H1 (cell line): ENCODE data around the gene TLE1. TPM values are rescaled to one million over a fixed set of nuclear protein-coding genes. Genes with fewer than 3 reads are reported as not detected.

ENCODE experiments used
- CTCF ChIA-PET: fragments of 300-600 bp; sonication (Branson Sonifier 250); formaldehyde crosslinking; loops from one replicate; lab custom pipeline; 2021; ENCODE audit not compliant: partially characterized antibody; lab: Charles Lee
- POLR2A ChIA-PET: fragments of 300-600 bp; sonication (Branson Sonifier 250); formaldehyde crosslinking; loops from one replicate; lab custom pipeline; 2021; ENCODE audit warnings: inconsistent platforms; ENCODE audit not compliant: partially characterized antibody; lab: Charles Lee
- DNase-seq, 2 experiments: peaks; one replicate each; pipeline versions ENCODE4 v3.0.0 to v3.0.0-alpha.2; 2010 to 2022; ENCODE audit warnings: low spot score in 2 of 2, low read depth in 1 of 2, mixed read lengths in 1 of 2
- FAIRE-seq: peaks from 2 replicates; lab custom pipeline; 2011; peaks lifted over from hg19 to GRCh38; lab: Jason Lieb, UNC
- H2AFZ ChIP-seq: 2 replicates; pipeline ENCODE4 v1.8.1; 2012; ENCODE audit warnings: low read length, inconsistent platforms
- H2AK5ac ChIP-seq: 2 replicates; pipeline ENCODE4 v1.6.1; 2013; ENCODE audit warnings: low read depth, low read length
- H2BK120ac ChIP-seq: replicated peaks from 2 replicates; pipeline ENCODE3; 2013; ENCODE audit warnings: low read depth, low read length, inconsistent platforms
- H2BK12ac ChIP-seq: 2 replicates; pipeline ENCODE4 v1.6.1; 2013; ENCODE audit warnings: low read depth, low read length
- H2BK15ac ChIP-seq: 2 replicates; pipeline ENCODE4 v1.6.1; 2013; ENCODE audit warnings: low read length
- H2BK20ac ChIP-seq: 2 replicates; pipeline ENCODE4 v1.6.1; 2013; ENCODE audit warnings: low read length
- H2BK5ac ChIP-seq: 2 replicates; pipeline ENCODE4 v1.6.1; 2013; ENCODE audit warnings: low read depth, low read length
- H3K14ac ChIP-seq: 2 replicates; pipeline ENCODE4 v1.6.1; 2013; ENCODE audit warnings: inconsistent platforms; ENCODE audit not compliant: insufficient read length
- H3K18ac ChIP-seq: 2 replicates; pipeline ENCODE4 v1.6.1; 2013; ENCODE audit warnings: low read length; ENCODE audit errors: extremely low read depth
- H3K23ac ChIP-seq: 2 replicates; pipeline ENCODE4 v1.6.1; 2013; ENCODE audit warnings: inconsistent platforms; ENCODE audit not compliant: insufficient read length
- H3K23me2 ChIP-seq: 2 replicates; pipeline ENCODE4 v1.6.1; 2013; ENCODE audit warnings: low read depth, low read length
- H3K27ac ChIP-seq: 2 replicates; pipeline ENCODE4 v1.6.1; 2011; ENCODE audit warnings: low read depth, low read length, inconsistent platforms
- H3K27me3 ChIP-seq, 4 experiments: replicated peaks in 1 of 4; 1 replicate in 1 of 4; 2 replicates in 3 of 4; pipeline versions ENCODE4 v1.6.1 to v1.8.1; 2011 to 2013; ENCODE audit warnings: low read length in 3 of 4, mild to moderate bottlenecking in 3 of 4, inconsistent platforms in 2 of 4, mixed read lengths in 2 of 4, moderate library complexity in 1 of 4; ENCODE audit not compliant: control insufficient read depth in 3 of 4, insufficient read depth in 3 of 4; ENCODE audit errors: extremely low read depth in 1 of 4
- H3K36me3 ChIP-seq, 4 experiments: 2 replicates each; pipeline versions ENCODE4 v1.6.1 to v1.8.1; 2011 to 2013; ENCODE audit warnings: mild to moderate bottlenecking in 4 of 4, low read length in 3 of 4, moderate library complexity in 2 of 4, control low read depth in 1 of 4, inconsistent platforms in 1 of 4; ENCODE audit not compliant: insufficient read depth in 4 of 4, control insufficient read depth in 2 of 4
- H3K4ac ChIP-seq: replicated peaks from 2 replicates; pipeline ENCODE3; 2013; ENCODE audit warnings: low read length, low read depth, mixed read lengths, inconsistent platforms; ENCODE audit not compliant: insufficient read length
- H3K4me1 ChIP-seq, 4 experiments: replicated peaks in 1 of 4; 1 replicate in 1 of 4; 2 replicates in 3 of 4; pipeline versions ENCODE4 v1.6.1 to v1.8.1; 2011 to 2013; ENCODE audit warnings: low read length in 3 of 4, inconsistent platforms in 2 of 4, mixed read lengths in 1 of 4; ENCODE audit not compliant: insufficient read depth in 4 of 4, control insufficient read depth in 3 of 4
- H3K4me2 ChIP-seq, 2 experiments: 2 replicates each; pipeline versions ENCODE4 v1.6.1 to v1.8.1; 2011 to 2013; ENCODE audit warnings: low read depth in 2 of 2, low read length in 2 of 2, control low read depth in 1 of 2, inconsistent platforms in 1 of 2, mild to moderate bottlenecking in 1 of 2; ENCODE audit not compliant: insufficient read depth in 1 of 2
- H3K4me3 ChIP-seq, 4 experiments: fragments of 200-600, 300-600 bp in 1 of 4; sonication (generic), shearing (Covaris generic), sonication (Bioruptor Twin) in 1 of 4; 2 replicates each; pipeline versions ENCODE4 v1.5.1 to v1.8.1; 2011 to 2016; ENCODE audit warnings: low read length in 4 of 4, low read depth in 3 of 4, control low read depth in 2 of 4, inconsistent platforms in 2 of 4, mild to moderate bottlenecking in 2 of 4, mixed read lengths in 1 of 4, moderate library complexity in 1 of 4; ENCODE audit not compliant: insufficient read depth in 2 of 4; ENCODE audit errors: extremely low read depth in 1 of 4
- H3K56ac ChIP-seq: replicated peaks from 2 replicates; pipeline ENCODE3; 2013; ENCODE audit warnings: low read depth, mild to moderate bottlenecking, mixed read lengths, low read length, inconsistent platforms; ENCODE audit not compliant: insufficient read length
- H3K79me1 ChIP-seq: 2 replicates; pipeline ENCODE4 v1.6.1; 2013; ENCODE audit warnings: low read depth, low read length, control low read depth
- H3K79me2 ChIP-seq, 2 experiments: 2 replicates each; pipeline versions ENCODE4 v1.6.1 to v1.8.1; 2012 to 2013; ENCODE audit warnings: low read length in 2 of 2, mild to moderate bottlenecking in 2 of 2, inconsistent platforms in 1 of 2; ENCODE audit not compliant: insufficient read depth in 2 of 2, control insufficient read depth in 1 of 2
- H3K9ac ChIP-seq, 4 experiments: replicated peaks in 1 of 4; 1 replicate in 1 of 4; 2 replicates in 3 of 4; pipeline versions ENCODE4 v1.6.1 to v1.8.1; 2011 to 2013; ENCODE audit warnings: low read depth in 3 of 4, low read length in 3 of 4, control low read depth in 2 of 4, mild to moderate bottlenecking in 2 of 4, moderate library complexity in 2 of 4, inconsistent platforms in 1 of 4; ENCODE audit errors: extremely low read depth in 1 of 4
- H3K9me3 ChIP-seq, 2 experiments: 2 replicates each; pipeline versions ENCODE4 v1.6.1 to v1.8.1; 2012 to 2013; ENCODE audit warnings: mild to moderate bottlenecking in 2 of 2, moderate library complexity in 2 of 2, control low read depth in 1 of 2, inconsistent platforms in 1 of 2, low read depth in 1 of 2, low read length in 1 of 2, mixed read lengths in 1 of 2; ENCODE audit not compliant: insufficient read depth in 2 of 2
- H4K20me1 ChIP-seq, 2 experiments: replicated peaks in 1 of 2; 2 replicates each; pipeline versions ENCODE3 to v1.8.1; 2011 to 2013; ENCODE audit warnings: inconsistent platforms in 2 of 2, low read length in 2 of 2, mild to moderate bottlenecking in 1 of 2; ENCODE audit not compliant: insufficient read depth in 2 of 2, control insufficient read depth in 1 of 2
- H4K5ac ChIP-seq: 2 replicates; pipeline ENCODE4 v1.6.1; 2013; ENCODE audit warnings: low read length, low read depth, mixed read lengths, inconsistent platforms; ENCODE audit not compliant: insufficient read length
- H4K8ac ChIP-seq: 2 replicates; pipeline ENCODE4 v1.8.0; 2013; ENCODE audit warnings: mild to moderate bottlenecking, moderate library complexity, low read length, inconsistent platforms; ENCODE audit not compliant: insufficient read depth; ENCODE audit errors: extremely low read depth
- H4K91ac ChIP-seq: replicated peaks from 2 replicates; pipeline ENCODE3; 2013; ENCODE audit warnings: low read length, mixed read lengths, inconsistent platforms; ENCODE audit not compliant: insufficient read length
- RXRA ChIP-seq: IDR thresholded peaks from 2 replicates; pipeline ENCODE4 v1.6.1; 2011; ENCODE audit warnings: low read depth, mild to moderate bottlenecking, low read length, moderate library complexity; ENCODE audit not compliant: insufficient read depth
- WGBS, 2 experiments: shearing (Covaris generic) in 1 of 2; methylation state at CpG; one replicate each; pipeline versions ENCODE4 v1.1.6 to v1.1.7; 2013 to 2015; ENCODE audit warnings: low lambda C conversion rate in 2 of 2, mixed read lengths in 2 of 2, inconsistent platforms in 1 of 2, low coverage in 1 of 2, missing lambda C conversion rate in 1 of 2; ENCODE audit not compliant: insufficient replicate concordance in 2 of 2, insufficient coverage in 1 of 2, insufficient read length in 1 of 2; ENCODE audit errors: extremely low coverage in 1 of 2, missing lambda C conversion rate in 1 of 2; 5-methylcytosine and 5-hydroxymethylcytosine counted together
- polyA plus RNA-seq, 7 experiments: library from polyadenylated mRNA; depleted of rRNA in 3 of 7; stranded (reverse) in 5 of 7; unstranded in 2 of 7; fragments of >200 nt in 5 of 7; fragments of 200-250 nt in 2 of 7; gene quantifications; 1 replicate in 5 of 7; 2 replicates in 1 of 7; 4 replicates in 1 of 7; pipeline versions ENCODE4 v1.2.1 to v1.2.3, GENCODE V29; 2011 to 2013; ENCODE audit warnings: missing spikeins in 2 of 7, mixed read lengths in 2 of 7
- total RNA-seq: library from RNA; stranded (reverse); fragmentation: NEBNext Ultra II Directional; extraction: Animal tissue kit (Norgen Biotek cat#: 25700); gene quantifications from 2 replicates; pipeline ENCODE4 v1.2.1, GENCODE V29; 2021

Gene TLE1
- total and polyA plus RNA-seq, 2 of the 8 experiments (the other 6 are each of a cell fraction or from before 2014, with no cell fraction given), result 81.8 to 91.6 TPM

- no peaks in the 10 kb centered on the region for H3K9me3 ChIP-seq
- H2AFZ ChIP-seq, result no peak overlapping the region
- H2BK15ac ChIP-seq, result no peak overlapping the region
- H3K56ac ChIP-seq, result no peak overlapping the region
- H3K4me3 ChIP-seq, result no peak overlapping the region
- H4K8ac ChIP-seq, result no peak overlapping the region
- no peak overlapping the region for H3K23ac ChIP-seq
- DNase-seq, result no peak
- WGBS, 2 experiments, result 83% methylated on average over 2 of the region's 2 CpGs; no CpG with 5 or more reads in 1 of the 2 experiments
- peaks cover 3 to 5% of the 10 kb centered on the region in 2 experiments for H4K20me1 ChIP-seq
- no peak overlapping the region for H3K4ac ChIP-seq
- FAIRE-seq, result no peak
- no peak overlapping the region for H3K4me2 ChIP-seq
- ChIA-PET CTCF (interaction anchor here (0.9 to 2.3 kb wide), 6 partner anchors 8 to 52 kb away, joined by 3 to 8 read pairs (median 4); no protein-coding TSS in a partner anchor), POLR2A (interaction anchor here (1.4 kb wide), 1 partner anchor 13 kb away, joined by 3 read pairs; no protein-coding TSS in a partner anchor)
- H2AK5ac ChIP-seq, result no peak overlapping the region
- no peak overlapping the region for H4K91ac ChIP-seq
- no peaks in the 10 kb centered on the region; the same call in 1 of the 2 replicates for H3K79me1 ChIP-seq
- no peak overlapping the region for H2BK12ac ChIP-seq
- H3K79me2 ChIP-seq, result peaks cover 0 to 34% of the 10 kb centered on the region in 2 experiments; a peak in 2 of 4 replicates
- no peak overlapping the region for H4K5ac ChIP-seq
- no peak overlapping the region for H2BK120ac ChIP-seq
- no peak overlapping the region for H3K27ac ChIP-seq
- H3K36me3 ChIP-seq, result peaks cover 11 to 30% (median 22%) of the 10 kb centered on the region in 4 experiments
- no peaks in the 10 kb centered on the region for H3K23me2 ChIP-seq
- no peaks in the 10 kb centered on the region for H3K27me3 ChIP-seq
- no peak overlapping the region for H3K14ac ChIP-seq
- no peak overlapping the region for H3K9ac ChIP-seq
- H2BK5ac ChIP-seq, result no peak overlapping the region
- no peak overlapping the region for H3K18ac ChIP-seq
- H3K4me1 ChIP-seq, result peaks cover 10 to 25% (median 18%) of the 10 kb centered on the region in 4 experiments; a peak in 6 of 7 replicates
- H2BK20ac ChIP-seq, result no peak overlapping the region
- no peak for TF ChIP-seq RXRA
These were observed 68.2 kb downstream of the TLE1 start for GRCh38 chr9:81621118-81621517.
